GM19463 (cell line): ENCODE results near the gene CAMK2N2.
"Not testable (repeated sequence)": the region's sequence is repeated elsewhere in the genome, so short reads cannot be mapped to it uniquely, and the experiment has no call there.

Experiments used
- ATAC-seq: cut with Tn5 transposase; IDR thresholded peaks from one replicate; pipeline ENCODE4 v1.9.1; 2021; ENCODE audit warnings: mild to moderate bottlenecking, moderate library complexity; ENCODE audit not compliant: unreplicated experiment

CAMK2N2 gene

DNA sequence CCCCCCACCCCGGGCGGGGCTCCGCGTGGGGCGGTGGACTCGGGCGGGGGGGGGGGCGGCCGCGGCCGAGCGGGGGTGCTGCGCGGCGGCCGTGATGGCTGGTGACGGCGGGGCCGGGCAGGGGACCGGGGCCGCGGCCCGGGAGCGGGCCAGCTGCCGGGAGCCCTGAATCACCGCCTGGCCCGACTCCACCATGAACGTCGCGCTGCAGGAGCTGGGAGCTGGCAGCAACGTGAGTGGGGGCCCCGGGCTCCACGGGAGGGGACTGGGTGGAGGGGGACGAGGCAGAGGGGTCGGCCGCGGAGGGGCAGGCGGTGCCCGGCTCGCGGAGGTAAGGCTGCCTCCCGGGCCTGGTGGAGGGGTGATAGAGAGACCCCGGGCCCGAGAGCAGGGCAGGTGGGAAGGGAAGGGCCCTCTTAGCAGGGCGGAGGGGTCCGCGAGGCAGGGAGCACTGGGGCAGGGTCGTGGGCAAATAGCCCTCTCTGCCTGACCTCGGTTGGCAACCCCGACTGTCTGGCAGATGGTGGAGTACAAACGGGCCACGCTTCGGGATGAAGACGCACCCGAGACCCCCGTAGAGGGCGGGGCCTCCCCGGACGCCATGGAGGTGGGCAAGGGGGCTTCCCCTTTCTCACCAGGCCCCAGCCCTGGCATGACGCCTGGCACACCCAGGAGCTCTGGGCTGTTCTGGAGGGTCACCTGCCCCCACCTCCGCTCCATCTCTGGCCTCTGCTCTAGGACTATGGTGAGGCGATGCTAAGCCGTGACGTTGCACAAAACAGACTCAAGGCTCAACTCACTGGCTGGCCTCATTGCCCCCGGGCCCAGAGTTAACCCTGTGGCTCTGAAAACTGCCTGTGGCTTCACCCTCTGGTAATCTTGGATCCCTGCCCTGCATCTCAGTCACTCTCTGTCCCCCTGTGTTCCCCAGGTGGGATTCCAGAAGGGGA is 14.9 kb upstream of the CAMK2N2 start, which contains the start of gene ECE2:
ECE2 (plus strand) TSS at position 62 of the 950 bp plus-strand sequence; CDS start at position 194, 132 bp downstream.
- no peak for ATAC-seq

GRCh38 chr3:184275381-184275701 is 14.0 kb upstream of the CAMK2N2 start:
- ATAC-seq: no peak

GRCh38 chr3:184272269-184272668 is 10.9 kb upstream of the CAMK2N2 start:
- ATAC-seq: no peak

DNA sequence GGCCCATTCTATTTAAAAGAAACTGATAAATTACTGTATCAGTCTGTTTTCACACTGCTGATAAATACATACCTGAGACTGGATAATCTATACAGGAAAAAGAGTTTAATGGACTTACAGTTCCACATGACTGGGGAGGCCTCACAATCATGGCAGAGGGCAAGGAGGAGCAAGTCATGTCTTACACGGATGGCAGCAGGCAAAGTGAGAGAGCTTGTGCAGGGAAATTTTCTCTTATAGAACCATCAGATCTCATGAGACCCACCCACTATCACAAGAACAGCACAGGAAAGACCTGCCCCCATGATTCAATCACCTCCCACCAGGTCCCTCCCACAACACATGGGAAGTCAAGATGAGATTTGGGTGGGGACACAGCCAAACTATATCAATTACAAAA is 5.9 kb upstream of the CAMK2N2 start:
- not testable (repeated sequence) for ATAC-seq

DNA sequence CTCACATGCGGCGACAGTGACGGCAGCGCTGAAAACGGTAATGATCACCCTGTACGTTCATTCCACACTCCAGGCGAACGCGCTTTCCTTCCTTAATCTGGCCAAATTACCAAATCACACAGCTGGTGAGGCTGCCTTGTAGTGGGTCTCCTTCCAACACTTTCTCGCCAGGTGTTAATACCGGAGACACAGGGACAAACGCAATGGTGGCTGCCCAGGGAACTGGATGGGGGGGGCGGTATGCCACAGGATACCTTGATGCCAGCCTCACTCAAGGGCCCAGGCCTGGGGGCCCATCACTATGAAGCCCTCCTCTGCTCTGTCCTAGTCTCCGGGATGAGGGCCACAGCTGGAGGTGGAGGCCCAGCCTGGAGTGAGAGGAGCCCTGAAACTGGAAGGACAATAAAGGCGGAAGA is 1.4 kb upstream of the CAMK2N2 start:
- ATAC-seq: no peak

DNA sequence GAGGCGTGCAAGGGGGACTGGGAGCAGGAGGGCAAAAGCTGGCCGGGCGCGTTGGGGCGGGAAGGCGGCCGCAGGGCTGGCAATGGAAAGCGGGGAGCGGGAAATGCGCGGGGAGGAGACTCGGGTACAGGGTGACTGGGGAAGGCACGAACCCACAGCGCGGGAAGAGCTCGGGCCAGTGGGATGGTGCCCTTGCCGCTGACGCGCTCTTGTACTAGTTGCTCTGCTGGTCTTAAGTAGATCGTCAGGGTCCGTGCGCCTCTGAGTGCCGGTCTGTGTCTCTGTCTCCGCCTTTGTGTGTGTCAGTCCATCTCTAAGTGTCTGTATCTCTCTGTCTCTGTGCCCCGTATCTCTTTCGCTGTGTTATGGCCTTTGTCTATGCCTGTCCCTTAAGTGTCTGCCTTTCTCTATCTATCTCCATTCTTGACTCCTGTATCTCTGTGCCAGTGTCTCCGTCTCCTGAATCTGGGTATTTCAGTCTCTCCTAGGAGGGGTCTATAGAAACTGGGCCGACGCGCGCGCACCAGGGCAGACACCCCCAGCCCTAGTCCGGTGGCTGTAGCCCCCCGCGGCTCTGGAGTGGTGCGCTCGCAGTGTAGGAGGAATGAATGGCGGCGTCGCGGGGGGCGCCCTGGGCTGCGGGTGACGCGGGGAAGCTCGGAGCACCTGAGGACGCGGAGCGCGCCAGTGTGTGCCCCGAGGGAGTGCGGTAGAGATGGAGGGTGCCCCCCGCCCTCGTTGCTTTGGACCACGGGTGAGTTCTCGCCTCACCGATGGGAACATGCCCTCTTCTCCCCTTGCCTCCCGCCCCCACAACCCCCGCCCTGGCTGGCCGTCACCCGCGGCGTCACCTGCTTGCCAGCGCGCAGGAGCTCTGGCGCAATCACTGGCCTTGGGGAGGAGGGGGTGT is 756 bp upstream of the CAMK2N2 start:
- ATAC-seq: no peak

DNA sequence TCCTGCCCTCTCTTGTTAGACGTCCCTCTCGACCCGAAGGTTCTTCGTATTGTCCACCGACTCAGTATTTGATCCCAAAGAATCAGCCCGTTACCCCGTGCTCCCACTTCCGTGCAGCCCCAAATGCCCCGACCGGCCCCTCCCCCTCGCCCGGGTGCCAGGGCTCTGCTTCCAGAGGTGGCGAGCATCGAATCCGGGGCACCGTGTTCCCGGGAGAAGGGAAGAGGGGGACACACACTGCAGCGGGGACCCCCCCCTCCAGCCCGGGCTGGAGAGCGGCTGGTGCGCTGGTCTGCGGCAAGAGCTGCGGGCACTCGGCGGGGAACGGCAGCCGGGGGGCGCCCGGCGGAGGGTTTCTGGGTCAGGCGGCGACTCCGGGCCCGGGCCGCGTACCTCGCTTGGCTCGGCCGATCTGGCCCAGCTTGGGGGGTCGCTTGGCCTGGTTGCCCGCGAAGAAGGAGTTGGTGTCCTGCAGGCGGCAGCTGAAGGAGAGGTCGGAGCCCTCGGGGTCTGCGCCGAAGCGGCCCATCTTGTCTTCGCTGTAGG is 556 bp downstream of the CAMK2N2 start:
- no peak for ATAC-seq

DNA sequence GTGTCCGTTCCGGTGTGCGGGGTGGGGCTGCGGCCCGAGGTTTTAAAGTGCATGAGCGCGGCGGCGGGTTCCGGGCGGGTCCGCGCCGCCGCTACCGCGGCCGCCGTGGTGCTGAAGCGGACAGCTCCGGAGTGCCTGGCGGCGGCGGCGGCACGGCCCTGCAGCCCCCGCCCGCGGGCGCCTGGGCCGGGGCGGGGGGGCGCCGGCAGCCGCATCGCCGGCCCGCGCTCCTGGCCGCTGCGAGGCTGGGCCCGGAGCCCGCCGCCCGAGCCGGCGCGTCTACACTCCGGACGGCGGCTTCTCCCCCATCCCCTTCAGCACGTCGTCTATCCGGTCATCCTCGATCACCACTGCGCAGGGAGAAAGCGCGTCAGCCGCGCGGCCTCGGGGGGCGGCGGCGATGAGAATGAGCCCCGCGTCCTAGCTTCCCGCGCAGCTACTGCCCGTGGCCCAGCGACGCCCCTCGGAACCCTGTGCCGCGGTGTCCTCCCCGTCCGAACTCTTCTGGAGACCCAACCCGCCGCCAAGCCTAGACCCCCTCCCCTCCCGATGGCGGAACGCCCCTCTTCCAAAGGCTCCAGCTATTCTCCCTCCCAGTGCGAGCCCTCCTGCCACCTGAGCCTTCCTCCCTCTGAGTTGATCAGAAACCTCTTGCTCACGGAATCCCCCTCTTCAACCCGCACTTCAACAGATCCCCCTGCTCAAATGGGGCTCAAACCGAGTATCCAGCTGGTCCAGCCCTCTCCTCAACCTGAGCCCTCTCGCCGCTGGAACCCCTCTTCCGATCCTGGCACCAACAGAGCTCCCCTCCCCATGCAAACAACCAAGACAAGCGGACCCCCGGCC is 1.3 kb downstream of the CAMK2N2 start:
- ATAC-seq: no peak

DNA sequence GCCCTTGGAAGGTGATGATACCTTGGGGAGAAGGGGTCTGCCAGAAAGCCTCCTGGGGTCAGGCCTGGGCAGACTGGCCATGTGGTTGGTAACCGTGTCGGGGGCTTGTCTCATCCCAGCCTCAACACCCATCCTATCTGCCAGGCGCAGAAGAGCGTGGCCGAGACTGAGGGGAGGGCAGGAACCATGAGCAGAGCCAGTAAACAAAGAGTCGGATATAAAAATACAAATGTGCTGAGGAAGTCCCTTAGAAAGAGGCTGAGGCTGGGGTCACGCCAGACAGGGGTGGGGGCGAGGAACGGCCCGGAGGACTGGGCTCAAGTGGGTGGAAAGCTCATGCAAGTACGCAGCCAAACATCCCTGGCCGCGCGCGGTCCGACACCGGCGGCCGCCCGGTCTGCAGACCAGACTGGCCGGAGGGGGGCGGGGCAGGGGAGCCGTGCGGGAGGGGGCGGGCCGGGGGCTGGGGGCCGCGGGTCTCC is 1.9 kb downstream of the CAMK2N2 start:
- no peak for ATAC-seq

DNA sequence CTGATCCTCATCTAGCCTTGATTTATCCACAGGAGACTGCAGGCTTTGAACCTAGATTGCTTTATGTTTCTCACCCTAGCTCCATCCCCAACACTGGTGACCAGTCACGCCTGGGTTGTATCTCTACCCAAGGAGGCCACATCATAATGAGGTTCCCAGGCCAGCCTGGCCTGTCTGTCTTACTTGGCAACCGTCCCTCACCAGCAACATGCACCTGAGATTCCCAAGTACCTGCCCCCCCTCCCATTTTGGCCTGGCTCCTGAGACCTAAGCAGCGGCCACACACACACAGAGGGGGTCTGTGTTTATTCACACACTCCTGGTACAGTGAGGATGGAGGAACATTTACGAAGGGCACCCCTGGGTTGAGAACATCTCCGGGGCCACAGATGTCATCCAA is 2.4 kb downstream of the CAMK2N2 start:
- no peak for ATAC-seq

DNA sequence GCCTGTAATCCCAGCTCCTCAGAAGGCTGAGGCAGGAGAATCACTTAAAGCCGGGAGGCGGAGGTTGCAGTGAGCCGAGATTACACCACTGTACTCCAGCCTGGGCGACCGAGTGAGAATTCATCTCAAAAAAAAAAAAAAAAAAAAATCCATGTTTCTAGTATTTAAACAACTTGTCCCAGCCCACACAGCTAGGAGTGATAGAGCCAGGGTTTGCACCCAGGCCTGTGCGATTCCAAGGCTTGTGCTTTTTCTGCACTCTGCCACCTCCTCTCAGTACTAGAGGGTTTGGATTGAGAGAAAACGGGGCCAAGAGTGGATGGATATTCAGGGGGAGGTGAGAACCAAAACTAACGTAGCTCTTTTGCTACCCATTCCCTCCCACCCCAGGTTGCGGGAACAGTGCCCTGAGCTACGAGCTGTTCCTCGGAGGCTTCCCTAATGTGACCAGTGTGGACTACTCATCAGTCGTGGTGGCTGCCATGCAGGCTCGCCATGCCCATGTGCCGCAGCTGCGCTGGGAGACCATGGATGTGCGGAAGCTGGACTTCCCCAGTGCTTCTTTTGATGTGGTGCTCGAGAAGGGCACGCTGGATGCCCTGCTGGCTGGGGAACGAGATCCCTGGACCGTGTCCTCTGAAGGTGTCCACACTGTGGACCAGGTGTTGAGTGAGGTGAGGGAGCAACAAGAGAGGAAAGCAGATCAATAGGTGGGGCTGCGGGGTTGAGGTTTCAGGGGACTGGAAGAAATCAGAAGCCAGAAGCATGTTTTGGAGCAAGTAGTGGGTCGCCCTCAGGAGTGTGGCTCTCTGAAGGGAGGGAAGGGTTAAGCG is 4.1 kb downstream of the CAMK2N2 start:
- no peak for ATAC-seq

- no peak for ATAC-seq
These were observed 5.9 kb downstream of the CAMK2N2 start for GRCh38 chr3:184255291-184256039.

DNA sequence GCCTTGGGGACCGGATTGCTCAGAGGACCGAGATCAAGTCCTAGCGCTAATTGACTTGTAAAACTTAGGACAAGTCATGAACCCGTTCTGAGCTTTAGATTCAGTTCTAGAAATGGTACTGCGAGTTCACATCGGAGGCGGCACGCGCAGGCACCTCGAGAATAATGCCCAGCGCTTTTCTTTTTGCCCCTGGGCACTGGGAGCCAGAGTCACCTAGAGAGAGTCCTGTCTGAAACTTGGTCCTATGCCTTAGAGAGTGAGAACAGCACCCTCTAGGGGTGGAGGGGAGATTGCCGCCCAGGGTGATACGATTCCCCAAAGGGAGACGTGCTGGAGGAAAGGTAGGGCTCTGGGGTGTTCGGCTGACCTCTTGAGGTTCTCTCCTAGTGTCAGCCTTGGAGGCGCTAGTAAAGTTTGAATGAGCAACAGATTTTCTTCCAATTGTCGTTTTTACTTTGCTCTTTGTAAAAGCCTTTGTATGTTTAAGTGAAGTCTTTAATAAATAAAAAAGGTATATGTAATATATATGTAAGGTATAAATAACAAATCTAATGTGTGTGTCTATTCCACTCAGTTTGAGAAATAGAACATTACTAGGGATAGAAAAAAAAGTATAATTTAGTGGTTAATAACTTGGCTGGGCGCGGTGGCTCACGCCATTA is 11.1 kb downstream of the CAMK2N2 start:
- ATAC-seq: peak; percentile 62

- ATAC-seq: peak; percentile 92
These were observed 11.8 kb downstream of the CAMK2N2 start, which contains the start of gene EEF1AKMT4 for GRCh38 chr3:184249412-184250166. TSS of gene EEF1AKMT4 (plus strand) at chr3:184249672. CDS start at chr3:184249695, 23 bp downstream.

- peak; percentile 41 for ATAC-seq
These were observed 12.6 kb downstream of the CAMK2N2 start, which contains the start of gene ALG3 for GRCh38 chr3:184248454-184249411. TSS of gene ALG3 (minus strand) at chr3:184248962. CDS start at chr3:184248940, 22 bp downstream.

- no peak for ATAC-seq
These were observed 19.1 kb downstream of the CAMK2N2 start for GRCh38 chr3:184242297-184242685.
